Tibial artery (tissue), 4 donors: ENCODE data around the gene SMIM43.
A peak's percentile ranks its signal among the peaks of the same experiment; 100 is the strongest.

ENCODE experiments used
- DNase-seq, 2 donors: peaks; one replicate each; pipeline ENCODE4 v3.0.0-alpha.2; 2019
- H3K27ac ChIP-seq, 2 donors: fragments of 200-600 bp; sonication (generic) in 1 of 2; 1 replicate in 1 of 2; 2 replicates in 1 of 2; pipeline ENCODE4 v1.5.1; 2018 to 2019; ENCODE audit warnings: mild to moderate bottlenecking in 1 of 2
- H3K27me3 ChIP-seq, 2 donors: fragments of 200-600 bp; sonication (generic) in 1 of 2; one replicate each; pipeline versions ENCODE4 v1.5.1 to v1.6.0; 2016 to 2019
- H3K36me3 ChIP-seq, 3 donors: fragments of 200-600 bp; sonication (generic) in 2 of 3; one replicate each; pipeline ENCODE4 v1.5.1; 2016 to 2019; ENCODE audit warnings: mild to moderate bottlenecking in 2 of 3
- H3K4me1 ChIP-seq, 4 donors: fragments of 200-600 bp; sonication (generic) in 2 of 4; 1 replicate in 3 of 4; 2 replicates in 1 of 4; pipeline ENCODE4 v1.5.1; 2016 to 2019
- H3K4me3 ChIP-seq, 2 donors: fragments of 200-600 bp; sonication (generic) in 1 of 2; 1 replicate in 1 of 2; 2 replicates in 1 of 2; pipeline ENCODE4 v1.5.1; 2018 to 2019; ENCODE audit warnings: mild to moderate bottlenecking in 2 of 2
- H3K9me3 ChIP-seq, 3 donors: fragments of 200-600 bp; sonication (generic) in 1 of 3; one replicate each; pipeline ENCODE4 v1.5.1; 2016 to 2019
- intact Hi-C: fragments of 100-400 bp; cut with DNase I; formaldehyde crosslinking; loops from one replicate; pipeline ENCODE4 v1.15.0; 2023; ENCODE audit warnings: low total_unique reads
- TF ChIP-seq, protein P1 (sequence below), 2 experiments: fragments of 200-600 bp in 1 of 2; fragments of 450-650 bp in 1 of 2; IDR thresholded peaks; one replicate each; pipeline ENCODE4 v1.5.1; 2017 to 2019; ENCODE audit warnings: antibody characterized with exemption in 2 of 2, mild to moderate bottlenecking in 1 of 2, moderate library complexity in 1 of 2

The SMIM43 gene

GRCh38 chr4:121771869-121772268 is 6.9 kb upstream of the SMIM43 start:
- DNase-seq: no peak
- Histone ChIP-seq H3K36me3 (no peaks in the 10 kb centered on the region), H3K27ac (no peak overlapping the region), H3K4me1 (no peaks in the 10 kb centered on the region), H3K27me3 (peaks cover 0 to 11% of the 10 kb centered on the region in 2 donors), H3K4me3 (no peak overlapping the region), H3K9me3 (no peaks in the 10 kb centered on the region)
- intact Hi-C loops: no loop called here
- TF ChIP-seq, protein P1, sequence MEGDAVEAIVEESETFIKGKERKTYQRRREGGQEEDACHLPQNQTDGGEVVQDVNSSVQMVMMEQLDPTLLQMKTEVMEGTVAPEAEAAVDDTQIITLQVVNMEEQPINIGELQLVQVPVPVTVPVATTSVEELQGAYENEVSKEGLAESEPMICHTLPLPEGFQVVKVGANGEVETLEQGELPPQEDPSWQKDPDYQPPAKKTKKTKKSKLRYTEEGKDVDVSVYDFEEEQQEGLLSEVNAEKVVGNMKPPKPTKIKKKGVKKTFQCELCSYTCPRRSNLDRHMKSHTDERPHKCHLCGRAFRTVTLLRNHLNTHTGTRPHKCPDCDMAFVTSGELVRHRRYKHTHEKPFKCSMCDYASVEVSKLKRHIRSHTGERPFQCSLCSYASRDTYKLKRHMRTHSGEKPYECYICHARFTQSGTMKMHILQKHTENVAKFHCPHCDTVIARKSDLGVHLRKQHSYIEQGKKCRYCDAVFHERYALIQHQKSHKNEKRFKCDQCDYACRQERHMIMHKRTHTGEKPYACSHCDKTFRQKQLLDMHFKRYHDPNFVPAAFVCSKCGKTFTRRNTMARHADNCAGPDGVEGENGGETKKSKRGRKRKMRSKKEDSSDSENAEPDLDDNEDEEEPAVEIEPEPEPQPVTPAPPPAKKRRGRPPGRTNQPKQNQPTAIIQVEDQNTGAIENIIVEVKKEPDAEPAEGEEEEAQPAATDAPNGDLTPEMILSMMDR (IDR thresholded peaks at IDR 0.05): no peak

DNA sequence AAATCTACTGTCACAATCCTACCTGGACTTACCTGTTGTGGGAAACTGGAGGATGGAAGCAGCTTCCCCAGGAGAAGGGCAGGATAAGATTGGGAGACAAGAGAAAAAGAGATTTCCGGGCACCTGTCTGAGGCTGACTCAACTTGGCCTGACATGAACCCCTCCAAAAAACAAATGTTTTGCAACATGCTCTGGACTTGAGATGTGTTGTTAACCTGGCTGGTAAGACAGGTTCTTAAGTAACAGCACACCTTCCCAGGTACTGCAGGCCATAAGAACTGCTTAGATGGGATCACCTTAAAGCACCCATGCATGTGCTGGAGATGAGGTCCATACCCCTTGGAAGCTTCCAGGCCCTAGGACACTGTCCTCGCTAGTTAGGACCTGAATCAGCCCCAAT is 4.4 kb upstream of the SMIM43 start:
- H3K36me3 ChIP-seq: no peaks in the 10 kb centered on the region
- no peak overlapping the region for H3K4me3 ChIP-seq
- TF ChIP-seq, protein P1 (IDR thresholded peaks at IDR 0.05): no peak
- intact Hi-C loops: no loop called here
- H3K9me3 ChIP-seq: no peaks in the 10 kb centered on the region
- no peak for DNase-seq
- peaks cover 0 to 27% of the 10 kb centered on the region in 2 donors for H3K27me3 ChIP-seq
- peaks cover 0 to 11% (median 9%) of the 10 kb centered on the region in 4 donors for H3K4me1 ChIP-seq
- H3K27ac ChIP-seq: no peak overlapping the region

- Histone ChIP-seq H3K27me3 (peaks cover 0 to 35% of the 10 kb centered on the region in 2 donors), H3K4me1 (peaks cover 0 to 11% (median 9%) of the 10 kb centered on the region in 4 donors)
- intact Hi-C loops: no loop called here
Observed at GRCh38 chr4:121767166-121767565, 2.2 kb upstream of the SMIM43 start.

GRCh38 chr4:121765971-121766538 is 1.1 kb upstream of the SMIM43 start:
- Histone ChIP-seq H3K4me3 (no peak overlapping the region), H3K4me1 (peaks cover 0 to 11% (median 9%) of the 10 kb centered on the region in 4 donors), H3K27me3 (peaks cover 0 to 32% of the 10 kb centered on the region in 2 donors), H3K9me3 (no peaks in the 10 kb centered on the region), H3K36me3 (no peaks in the 10 kb centered on the region), H3K27ac (no peak overlapping the region)
- intact Hi-C loops: no loop called here
- TF ChIP-seq, protein P1 (IDR thresholded peaks at IDR 0.05): no peak
- DNase-seq: no peak

More at GRCh38 chr4:121767166-121767565, 2.2 kb upstream of the SMIM43 start:
- H3K27ac ChIP-seq: no peak overlapping the region
- TF ChIP-seq, protein P1 (IDR thresholded peaks at IDR 0.05): no peak
- no peak overlapping the region for H3K4me3 ChIP-seq
- H3K9me3 ChIP-seq: no peaks in the 10 kb centered on the region
- no peaks in the 10 kb centered on the region for H3K36me3 ChIP-seq
- no peak for DNase-seq

GRCh38 chr4:121765368-121765705 is 373 bp upstream of the SMIM43 start:
- intact Hi-C loops: no loop called here
- Histone ChIP-seq H3K4me1 (peaks cover 0 to 11% (median 9%) of the 10 kb centered on the region in 4 donors), H3K9me3 (no peaks in the 10 kb centered on the region), H3K27ac (no peak overlapping the region), H3K36me3 (no peaks in the 10 kb centered on the region), H3K4me3 (peak overlapping the region; percentile 20 to 24), H3K27me3 (peaks cover 0 to 27% of the 10 kb centered on the region in 2 donors)
- TF ChIP-seq, protein P1 (IDR thresholded peaks at IDR 0.05): no peak
- no peak for DNase-seq
